Lower leg skin (tissue), 3 donors: ENCODE data around the gene HSP90AB1.

Experiments used
- CTCF ChIP-seq, 3 donors: fragments of 450-650 bp; IDR thresholded peaks; one replicate each; pipeline ENCODE4 v1.5.1; 2016; ENCODE audit warnings: antibody characterized with exemption in 3 of 3, mild to moderate bottlenecking in 3 of 3, moderate library complexity in 2 of 3
- POLR2A ChIP-seq, 2 donors: fragments of 450-650 bp; IDR thresholded peaks; one replicate each; pipeline ENCODE4 v1.6.1; 2016 to 2017; ENCODE audit warnings: antibody characterized with exemption in 2 of 2, mild to moderate bottlenecking in 1 of 2, moderate library complexity in 1 of 2

- TF ChIP-seq POLR2A (IDR thresholded peaks at IDR 0.05): no peak
- no peak for TF ChIP-seq CTCF (IDR thresholded peaks at IDR 0.05)
Observed at GRCh38 chr6:44302856-44303255, 56.0 kb downstream of the HSP90AB1 start.
